GM18498 (cell line): ENCODE data around the gene EIF4H.
A peak's percentile ranks its signal among the peaks of the same experiment; 100 is the strongest.
"Not testable (repeated sequence)": the region's sequence is repeated elsewhere in the genome, so short reads cannot be mapped to it uniquely, and the experiment has no call there.

Experiments used
- ATAC-seq: cut with Tn5 transposase; IDR thresholded peaks from one replicate; pipeline ENCODE4 v1.9.1; 2021; ENCODE audit warnings: mild to moderate bottlenecking, moderate library complexity; ENCODE audit not compliant: unreplicated experiment

EIF4H gene

DNA sequence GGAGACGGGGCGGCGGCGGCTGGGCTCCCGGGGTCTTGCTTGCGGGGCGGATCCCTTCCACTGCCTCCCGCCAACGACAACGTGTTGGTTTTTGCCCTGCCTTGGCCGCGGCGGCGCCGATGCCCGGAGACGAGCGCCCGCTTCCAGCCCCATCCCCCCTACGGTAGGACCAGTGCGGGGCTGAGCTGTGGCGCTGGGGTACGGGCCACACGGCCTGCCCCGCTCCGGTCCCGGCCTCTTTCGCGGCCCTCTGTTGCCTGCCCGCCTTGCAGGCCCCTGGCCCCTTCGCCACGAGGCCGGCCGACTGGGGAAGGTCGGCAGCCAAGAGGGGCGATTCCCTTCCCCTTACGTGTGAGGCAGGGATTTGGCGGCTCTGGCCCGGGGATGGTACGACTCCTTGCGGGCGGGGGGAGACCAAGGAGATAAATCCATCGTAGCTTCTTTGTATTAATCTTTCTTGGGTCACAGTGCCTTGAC lies 488 bp downstream of the EIF4H start:
- ATAC-seq: peak; percentile 33

DNA sequence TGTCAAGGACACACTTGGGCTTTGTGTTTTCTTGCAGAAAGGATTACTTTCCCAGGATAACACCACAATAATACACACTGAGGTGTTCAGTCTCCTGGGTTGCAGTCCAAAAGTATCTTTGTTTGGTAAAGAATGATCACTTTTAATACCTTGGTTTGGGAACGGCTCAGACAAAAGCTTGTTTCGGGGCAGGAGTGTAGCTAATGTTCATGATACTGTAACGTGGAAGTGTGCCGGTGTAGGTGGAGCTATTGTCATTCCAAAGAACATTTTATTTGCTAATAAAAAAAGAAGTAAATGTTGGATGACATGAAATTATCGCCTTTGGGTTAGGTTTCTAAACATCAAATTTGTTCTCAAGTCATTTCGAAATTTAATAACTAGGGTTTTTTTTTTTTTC lies 1.2 kb downstream of the EIF4H start:
- no peak for ATAC-seq

DNA sequence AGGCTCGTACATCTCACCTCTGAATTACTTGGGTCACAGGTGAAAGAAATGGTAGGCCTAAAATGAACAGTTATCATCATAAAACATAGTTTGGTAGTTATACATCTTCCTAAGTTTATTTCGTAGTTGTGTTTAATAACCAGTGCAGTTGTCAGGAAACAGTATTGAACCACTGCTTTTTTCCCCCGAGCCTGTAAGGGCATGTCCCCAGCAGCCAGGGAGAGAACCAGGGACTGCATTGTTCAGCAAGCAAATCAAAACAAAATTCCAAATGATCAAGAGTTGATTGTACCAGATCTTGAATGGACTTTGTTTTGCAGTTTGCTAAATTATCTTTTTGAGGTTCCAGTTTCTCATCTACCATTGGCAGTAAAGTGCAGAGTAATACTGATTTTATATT lies 2.4 kb downstream of the EIF4H start:
- ATAC-seq: no peak

DNA sequence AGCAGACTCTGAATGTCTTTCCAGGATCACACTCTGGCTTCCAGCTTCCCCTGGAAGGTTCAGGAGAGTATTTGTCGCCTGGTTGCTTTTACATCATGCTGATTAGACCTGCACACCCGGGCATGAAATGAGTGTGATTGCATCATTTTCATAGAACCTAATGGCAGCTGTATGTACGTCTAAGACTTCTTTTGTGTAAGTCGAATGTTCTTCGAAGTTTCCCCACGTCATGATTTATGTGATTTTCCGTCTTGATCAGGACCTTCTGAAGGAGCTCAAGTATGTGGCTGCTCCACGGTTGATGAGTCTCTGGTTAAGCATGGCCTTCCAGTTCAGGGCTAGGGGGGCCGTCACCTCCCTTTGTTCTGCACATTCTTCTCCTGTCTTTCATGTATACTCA lies 4.5 kb downstream of the EIF4H start:
- no peak for ATAC-seq

DNA sequence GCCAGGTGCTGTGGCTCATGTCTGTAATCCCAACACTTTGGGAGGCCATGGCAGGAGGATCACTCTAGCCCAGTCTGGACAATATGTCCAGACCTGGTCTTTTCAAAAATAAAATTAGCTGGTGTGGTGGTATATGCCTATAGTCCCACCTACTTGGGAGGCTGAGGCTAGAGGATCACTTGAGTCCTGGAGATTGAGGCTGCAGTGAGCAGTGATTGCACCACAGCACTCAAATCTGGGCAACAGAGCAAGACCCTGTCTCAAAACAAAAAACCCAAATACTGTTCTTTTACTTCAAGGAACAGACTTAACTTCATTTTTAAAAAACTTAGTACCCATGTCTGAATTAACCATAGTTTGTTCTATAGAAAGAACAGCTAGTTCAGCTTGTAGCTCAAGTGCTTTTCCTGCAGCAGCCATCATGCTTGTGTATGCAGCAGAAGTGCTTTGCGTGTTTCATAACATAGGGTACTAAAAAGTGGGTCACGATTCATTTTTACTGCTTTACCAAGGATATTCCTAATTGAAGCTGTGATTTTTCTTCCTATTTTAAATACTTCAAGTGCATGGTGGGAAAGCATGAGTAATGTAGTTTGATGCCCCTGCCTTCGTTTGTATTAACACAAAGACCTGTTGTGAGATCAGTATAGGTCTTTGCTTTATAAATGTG lies 5.9 kb downstream of the EIF4H start:
- ATAC-seq: no peak

DNA sequence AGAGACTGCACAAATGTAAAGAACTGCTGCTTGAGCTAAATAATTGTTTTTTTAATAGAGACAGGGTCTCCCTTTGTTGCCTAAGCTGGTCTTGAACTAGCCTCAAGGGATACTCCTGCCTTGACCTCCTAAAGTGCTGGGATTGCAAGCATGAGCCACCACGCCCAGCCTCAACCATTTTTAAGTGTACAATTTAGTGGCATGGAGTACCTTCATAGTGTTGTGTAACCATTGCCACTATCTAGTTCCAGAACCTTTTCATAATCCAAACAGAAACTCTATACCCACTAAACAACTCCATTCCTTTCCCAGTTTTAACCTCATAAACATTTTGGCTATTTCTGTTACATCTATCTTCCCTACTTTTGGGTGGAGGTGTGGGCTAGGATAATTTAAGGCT lies 6.7 kb downstream of the EIF4H start:
- no peak for ATAC-seq

DNA sequence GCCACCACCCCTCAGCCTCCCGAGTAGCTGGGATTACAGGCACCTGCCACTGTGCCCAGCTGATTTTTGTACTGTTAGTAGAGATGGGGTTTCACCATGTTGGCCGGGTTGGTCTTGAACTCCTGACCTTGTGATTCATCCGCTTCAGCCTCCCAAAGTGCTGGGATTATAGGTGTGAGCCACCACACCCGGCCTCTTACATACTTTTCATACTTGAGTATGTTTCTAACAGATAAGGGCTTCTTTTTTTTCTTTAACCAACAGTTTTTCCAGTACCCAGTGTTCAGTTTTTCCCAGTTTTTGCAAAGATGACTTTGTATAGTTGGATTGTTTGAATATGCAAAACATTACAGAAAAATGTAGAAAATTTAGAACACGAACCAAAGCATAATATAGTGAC lies 7.7 kb downstream of the EIF4H start:
- no peak for ATAC-seq

DNA sequence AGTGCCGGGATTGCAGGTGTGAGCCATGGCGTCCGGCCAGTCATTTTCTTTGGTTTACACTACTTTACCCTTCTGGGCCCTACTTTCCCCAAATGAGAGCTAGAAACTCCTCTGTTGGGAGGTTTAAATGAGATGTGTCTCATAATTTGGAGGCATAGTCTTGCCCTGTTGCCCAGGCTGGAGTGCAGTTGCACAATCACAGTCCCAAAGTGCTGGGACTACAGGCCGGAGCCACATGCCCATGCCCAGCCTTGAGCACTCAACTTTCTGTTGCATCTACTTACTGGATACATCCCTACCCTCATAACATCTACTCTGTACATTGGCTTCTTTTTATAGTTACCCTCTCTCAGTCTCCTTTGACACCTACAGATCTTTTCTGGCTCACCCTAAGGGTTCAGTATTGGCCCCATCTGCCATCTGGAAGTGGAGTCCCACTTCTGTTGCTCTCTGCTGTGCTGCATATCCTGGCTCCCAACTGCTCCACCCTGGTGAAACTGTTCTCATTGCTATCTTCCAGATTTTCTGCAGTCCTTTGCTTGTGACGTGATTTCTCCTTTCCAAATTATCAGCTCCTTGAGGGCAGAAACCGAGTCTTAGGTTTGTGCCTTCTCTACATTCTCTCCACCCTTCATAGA lies 8.4 kb downstream of the EIF4H start:
- ATAC-seq: no peak

DNA sequence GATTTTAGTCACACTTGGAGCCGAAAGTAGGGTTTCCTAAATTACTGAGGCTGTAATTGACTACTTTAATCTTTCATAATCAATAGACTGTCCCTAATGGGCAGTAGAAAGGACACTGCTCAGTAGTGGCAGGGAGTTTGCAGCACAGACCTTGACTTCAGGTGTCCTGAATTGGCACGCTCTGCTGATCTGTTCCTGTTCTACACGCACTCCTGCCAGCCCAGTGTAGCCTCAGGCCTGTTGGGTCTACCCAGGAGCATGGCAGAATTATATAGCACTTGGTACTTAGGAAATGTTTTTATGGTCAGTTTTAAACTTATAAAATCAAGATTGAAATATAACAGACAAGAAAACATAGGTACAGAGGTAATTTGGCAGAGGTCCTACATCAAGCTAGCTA lies 9.0 kb downstream of the EIF4H start:
- no peak for ATAC-seq

DNA sequence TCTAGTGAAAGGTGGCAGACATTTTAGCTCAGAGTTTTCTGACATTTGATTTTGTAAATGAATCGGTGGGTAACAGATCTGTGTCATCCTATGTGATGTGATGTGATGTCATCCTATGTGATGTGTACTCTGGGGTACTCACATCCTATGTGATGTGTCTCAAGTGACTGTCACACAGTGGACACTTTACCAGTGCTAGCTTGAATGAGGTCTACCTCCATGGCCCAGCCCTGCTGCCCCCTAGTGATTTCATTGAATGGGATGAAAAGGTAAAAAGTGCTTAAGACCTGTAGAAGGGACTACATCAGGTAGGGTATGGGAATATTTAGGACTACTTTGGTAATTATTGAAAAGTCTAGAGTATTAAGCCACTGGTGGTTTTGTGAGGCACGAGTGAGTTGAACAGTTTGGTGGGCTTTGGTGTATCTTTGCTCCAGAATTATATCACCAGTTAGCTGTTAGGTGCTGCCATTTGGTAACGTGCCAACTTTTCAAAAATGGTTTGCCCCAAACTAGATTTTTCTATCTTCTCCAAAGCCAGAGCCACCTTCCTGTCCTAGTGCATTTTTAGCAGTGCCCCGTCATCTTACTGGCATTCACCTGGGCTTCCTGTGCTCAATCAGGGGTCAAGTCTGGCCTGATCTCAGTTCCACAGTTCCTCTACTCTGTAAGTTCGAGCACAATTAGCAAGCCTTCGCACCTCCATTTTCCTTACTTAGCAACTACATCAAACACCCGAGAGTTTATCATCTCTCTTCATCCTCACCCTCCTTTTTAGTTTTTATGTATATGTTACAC lies 9.7 kb downstream of the EIF4H start:
- ATAC-seq: no peak

DNA sequence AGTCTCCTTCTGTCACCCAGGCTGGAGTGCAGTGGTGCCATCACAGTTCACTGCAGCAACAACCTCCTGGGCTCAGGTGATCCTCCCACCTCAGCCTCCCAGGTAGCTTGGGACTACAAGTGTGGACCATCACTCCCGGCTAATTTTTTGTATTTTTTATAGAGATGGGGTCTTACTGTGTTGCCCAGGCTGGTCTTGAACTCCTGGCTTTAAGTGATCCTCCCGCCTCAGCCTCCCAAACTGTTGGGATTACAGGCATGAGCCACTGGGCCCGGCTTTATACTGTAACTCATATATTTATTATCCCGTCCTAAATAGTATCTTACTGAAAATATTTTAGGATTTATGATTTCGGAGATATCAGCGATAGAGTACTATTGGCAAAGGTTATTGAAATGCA lies 10.9 kb downstream of the EIF4H start:
- ATAC-seq: no peak

DNA sequence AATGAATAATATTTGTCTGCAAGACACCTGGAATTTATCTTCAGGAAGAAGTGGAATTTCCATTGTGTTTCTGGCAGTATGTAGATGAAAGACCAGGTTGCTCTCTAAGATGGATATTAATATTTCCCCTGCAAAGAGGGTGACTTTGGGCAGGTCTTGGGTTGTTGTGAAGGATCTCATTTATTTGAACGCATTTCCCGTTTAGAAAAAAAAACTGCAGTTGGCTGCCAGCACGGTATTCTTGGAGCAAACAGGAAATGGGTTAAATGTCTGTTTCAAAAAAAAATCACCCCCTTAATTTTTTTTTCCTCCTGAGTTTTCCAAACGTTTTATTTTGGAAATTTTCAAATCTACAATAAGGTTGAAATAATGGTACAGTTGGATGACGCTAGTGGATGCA lies 11.5 kb downstream of the EIF4H start:
- no peak for ATAC-seq

DNA sequence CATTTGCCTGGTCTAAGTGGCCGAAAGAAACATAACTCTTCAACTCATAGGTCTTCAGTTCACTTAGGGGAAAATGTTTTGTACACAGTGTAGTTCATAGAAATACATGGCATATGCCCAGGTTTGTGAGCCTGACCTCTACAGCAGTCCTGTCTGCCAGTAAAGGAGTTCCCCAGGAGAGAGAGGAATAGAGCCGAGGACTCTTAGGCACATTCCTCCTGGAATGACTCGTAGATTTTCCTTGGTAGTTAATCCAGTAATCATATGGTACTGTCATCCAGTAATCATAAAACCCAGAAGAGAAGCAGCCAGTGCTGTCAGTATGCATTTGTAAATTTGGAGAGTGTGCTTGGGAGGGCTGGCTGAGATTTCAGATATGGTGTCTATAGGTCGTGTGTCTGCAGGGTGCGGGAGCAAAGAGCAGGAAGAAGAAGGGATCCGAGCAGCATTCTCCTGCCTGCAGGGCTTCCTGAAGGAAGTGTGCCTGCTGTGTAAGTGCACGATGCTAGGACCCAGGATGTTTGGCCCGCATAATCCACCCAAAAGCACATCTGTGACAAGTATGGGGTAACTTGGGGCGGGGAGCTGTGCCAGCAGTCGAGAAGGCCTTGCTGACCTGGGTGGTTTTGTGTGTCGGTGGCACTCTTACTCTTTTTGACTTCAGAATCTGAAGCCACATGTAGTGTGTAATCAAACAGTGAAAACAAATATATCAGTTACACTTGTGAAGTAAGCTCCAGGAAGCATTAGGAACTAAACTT lies 13.9 kb downstream of the EIF4H start:
- ATAC-seq: no peak

DNA sequence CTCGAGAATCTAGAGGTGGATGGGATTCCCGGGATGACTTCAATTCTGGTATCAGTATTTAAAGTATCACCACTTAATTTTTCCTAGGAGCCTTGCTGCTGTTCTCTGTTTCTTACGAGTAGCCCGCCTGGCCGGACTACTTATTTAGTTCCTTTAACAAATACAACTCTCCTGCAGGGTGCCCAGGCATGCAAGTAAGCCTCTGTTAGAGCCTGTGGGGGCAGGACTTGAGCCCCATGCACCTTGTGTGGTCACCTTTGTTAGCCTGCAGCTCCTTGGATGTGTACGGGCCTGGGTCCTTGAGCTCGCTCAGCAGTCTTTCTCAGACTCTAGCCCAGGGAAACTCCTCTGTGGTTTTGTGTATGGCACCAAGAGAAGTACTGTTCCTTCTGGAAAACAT lies 16.1 kb downstream of the EIF4H start:
- ATAC-seq: no peak

DNA sequence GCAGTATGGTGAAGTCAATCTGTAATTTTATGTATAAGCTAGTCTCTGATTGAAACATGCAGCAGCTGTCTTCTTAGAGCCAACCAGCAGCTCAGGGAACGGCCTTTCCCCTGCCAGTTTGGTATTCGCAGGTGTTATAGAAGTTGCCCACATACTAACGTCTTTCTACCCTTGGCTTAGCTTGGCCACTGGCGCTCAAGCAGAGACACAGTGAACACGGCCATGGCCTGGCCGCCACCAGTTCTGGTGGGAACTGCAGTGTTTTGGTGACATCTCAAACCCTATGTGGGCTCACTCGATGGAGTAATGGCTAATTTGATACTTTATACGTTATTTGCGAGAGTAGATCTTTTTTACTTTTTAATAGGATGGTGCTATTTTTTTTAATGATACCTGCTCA lies 17.1 kb downstream of the EIF4H start:
- no peak for ATAC-seq

DNA sequence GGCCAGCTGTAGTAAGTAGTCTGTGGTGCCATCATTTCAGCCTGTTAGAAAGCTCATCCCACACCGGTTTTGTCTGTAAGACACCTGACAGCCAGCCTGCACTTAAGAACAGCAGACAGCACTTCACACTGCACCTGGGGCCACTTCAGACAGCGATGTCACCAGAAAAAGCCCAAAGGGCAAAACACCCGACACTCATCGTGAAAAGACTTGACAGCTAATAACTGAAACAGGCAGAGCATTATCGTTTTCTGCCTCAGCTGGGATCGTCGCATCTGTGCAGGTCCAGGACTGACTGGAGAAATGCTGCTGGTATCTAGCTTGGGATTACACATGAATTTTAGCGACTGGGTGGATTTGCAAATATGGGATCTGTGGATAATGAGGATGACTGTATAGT lies 18.9 kb downstream of the EIF4H start:
- no peak for ATAC-seq

DNA sequence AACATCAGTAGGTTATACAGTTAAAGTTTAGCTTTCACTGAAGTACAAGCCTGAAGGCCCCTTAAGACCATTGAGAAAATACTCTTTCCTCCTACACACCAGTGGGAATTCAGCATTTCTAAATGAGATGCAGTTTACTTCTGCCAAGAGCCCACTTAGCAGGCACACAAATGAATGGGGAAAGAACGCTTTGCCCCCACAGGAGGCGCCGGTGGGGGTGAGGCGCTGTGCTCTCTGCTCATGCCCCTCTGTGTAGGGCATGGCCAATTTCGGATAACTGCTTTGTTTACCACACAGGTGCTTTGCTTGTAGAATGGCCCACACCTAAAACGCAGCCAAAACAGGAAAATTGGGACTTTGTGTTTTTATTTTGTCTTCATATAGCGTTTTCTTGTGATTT lies 19.8 kb downstream of the EIF4H start:
- ATAC-seq: no peak

DNA sequence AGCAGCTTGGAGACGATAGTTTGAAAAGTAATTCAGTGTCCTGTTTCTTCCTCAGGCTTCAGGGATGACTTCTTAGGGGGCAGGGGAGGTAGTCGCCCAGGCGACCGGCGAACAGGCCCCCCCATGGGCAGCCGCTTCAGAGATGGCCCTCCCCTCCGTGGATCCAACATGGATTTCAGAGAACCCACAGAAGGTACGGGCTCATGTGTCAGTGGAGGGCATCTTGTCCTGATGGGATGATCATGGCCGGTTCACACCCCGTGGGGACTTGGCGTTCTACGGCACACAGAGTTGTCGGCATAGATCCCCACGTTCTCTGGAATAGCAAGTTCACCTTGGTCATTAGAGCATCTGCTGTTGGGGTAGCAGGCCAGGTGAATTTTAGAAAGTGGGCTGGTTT lies 20.5 kb downstream of the EIF4H start:
- no peak for ATAC-seq

DNA sequence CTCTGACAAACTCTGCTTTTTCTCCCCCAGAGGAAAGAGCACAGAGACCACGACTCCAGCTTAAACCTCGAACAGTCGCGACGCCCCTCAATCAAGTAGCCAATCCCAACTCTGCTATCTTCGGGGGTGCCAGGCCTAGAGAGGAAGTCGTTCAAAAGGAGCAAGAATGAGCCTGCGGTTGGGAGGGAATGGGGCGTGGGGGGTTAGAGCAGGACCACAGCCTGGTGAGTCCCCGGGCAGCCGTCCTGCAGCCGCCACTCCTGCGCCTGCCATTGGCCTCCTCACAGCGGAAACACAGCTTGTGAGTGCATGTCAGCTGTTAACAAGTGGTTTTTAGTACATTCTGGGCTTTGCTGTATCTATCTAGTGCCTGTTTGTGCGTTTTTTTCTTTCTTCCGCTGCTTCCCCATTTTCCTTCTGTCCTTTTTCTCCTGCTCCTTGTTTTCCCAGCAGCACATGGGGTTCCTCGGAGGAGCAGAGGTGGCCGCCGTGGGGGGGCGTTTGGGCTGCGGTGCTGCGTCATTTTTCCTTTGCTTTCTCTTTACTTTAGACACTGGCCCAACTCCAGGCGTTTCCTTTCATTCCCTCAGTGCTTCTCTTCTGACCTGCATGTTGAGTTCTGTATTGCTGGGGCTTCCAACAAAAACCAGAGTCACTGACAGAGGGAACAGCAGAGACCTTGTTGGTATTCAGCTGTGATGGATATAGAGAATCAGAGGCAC lies 21.1 kb downstream of the EIF4H start:
- ATAC-seq: not testable (repeated sequence)

DNA sequence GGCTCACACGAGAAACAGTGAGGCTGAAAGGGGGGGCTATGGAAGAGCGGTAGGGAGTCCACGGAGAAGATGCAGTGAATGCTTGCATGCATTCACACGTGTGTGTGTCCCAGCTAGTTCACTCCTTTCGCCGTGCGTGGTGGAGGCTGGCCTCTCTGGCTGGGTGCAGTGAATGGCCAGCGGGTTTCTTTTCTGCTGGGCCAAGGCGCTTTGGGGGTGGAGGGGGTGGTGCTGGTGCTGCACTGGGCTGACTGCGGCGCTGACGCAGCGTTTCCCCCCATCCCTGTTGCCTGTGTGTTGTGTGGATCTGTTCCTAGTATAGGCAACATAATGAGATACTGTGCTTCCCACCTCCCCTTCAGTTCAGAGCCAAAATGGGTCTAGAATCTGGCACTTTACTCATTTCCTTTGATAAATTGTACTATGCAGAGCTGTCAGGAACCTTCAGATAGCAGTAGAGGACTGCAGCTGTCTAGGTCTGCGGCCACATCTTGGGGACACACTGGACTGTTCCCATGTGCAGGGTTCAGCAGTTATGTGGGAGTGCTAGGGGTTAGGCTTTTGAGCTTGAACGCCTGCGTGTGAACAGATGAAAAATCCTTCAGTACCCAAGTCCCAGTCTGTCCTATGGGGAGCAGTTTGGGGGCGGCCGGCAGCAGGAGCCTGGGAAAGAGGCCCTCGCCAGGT lies 22.0 kb downstream of the EIF4H start:
- not testable (repeated sequence) for ATAC-seq
